Raji (cell line): ENCODE data around the gene EBF3.

Experiments
- POLR2A ChIP-seq: IDR thresholded peaks from 2 replicates; pipeline ENCODE4 v1.6.1; 2011; ENCODE audit warnings: low read depth, low read length, control low read depth; ENCODE audit not compliant: insufficient read depth

EBF3 gene

DNA sequence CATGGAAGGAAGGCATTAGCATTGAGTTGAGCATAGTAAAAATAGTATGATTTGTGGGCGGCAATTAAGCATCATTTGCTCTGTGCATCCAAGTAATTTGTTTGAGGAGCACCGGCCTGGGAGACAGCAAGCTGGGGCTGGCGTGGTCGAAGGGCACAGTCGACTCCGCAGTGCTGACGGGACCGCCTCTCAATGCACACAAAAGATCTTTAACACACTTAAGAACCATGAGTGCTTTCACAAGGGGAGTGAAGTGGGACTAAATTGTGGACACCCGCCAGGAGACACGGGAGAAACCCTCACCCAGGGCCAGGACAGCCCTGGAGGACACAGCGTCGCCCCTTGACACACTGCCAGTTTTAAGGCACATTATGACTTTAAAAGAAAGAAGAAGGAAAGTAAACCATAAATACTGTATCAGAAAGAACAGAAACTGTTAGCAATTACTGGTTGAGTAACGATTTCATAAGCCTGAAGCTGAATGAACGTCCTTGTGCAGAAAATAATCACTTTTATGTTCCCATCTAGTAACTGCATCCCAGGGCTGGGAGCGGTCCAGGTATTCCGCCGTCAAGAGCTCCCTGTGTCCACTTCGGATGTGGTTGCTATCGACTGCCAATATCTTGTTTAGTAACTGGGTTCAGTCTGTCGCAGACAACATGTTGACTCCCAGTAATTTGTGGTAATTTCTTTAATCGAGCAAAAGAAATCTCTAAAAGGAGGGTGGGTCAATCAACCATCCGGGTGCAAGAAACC is 102.1 kb downstream of the EBF3 start:
- no peak for TF ChIP-seq POLR2A

DNA sequence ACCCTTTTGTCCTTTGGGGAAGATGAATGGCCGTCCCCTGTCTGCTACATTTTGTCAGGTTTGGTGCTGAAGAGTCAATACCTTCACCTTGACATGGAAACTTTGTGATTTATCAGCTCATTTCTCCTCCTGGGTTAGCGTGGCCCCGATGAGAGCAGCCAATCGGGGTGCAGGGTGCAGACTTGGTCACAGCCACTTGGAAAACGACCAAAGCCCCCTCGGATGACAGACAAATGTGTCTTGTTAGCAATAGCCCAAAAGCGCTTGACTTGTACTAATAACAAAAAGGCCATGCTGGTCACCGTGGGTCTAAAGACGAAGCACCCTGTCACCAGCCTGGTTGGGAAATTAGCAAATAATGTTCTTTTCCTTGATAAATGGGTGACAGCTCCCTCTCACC is 103.7 kb downstream of the EBF3 start:
- TF ChIP-seq POLR2A, result no peak

DNA sequence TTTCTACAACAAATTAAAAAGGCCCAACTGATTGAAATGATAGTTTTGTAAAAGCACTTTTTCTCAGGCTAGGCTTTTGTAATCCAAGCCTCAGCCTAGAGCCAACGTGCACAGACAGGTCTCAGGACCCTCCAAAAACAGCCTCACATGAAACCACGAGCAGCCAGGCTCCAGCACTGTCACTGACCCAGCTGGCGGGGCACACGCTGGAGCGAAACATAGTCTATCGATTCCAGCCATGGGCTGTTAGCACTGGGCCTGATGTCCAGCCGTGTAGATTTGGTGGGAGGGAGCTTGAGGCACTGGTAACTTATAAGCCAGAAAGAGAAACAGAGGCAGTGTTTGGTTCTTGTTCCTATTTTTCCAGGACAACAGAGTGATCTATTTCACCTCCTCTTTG is 104.5 kb downstream of the EBF3 start:
- TF ChIP-seq POLR2A, result no peak

DNA sequence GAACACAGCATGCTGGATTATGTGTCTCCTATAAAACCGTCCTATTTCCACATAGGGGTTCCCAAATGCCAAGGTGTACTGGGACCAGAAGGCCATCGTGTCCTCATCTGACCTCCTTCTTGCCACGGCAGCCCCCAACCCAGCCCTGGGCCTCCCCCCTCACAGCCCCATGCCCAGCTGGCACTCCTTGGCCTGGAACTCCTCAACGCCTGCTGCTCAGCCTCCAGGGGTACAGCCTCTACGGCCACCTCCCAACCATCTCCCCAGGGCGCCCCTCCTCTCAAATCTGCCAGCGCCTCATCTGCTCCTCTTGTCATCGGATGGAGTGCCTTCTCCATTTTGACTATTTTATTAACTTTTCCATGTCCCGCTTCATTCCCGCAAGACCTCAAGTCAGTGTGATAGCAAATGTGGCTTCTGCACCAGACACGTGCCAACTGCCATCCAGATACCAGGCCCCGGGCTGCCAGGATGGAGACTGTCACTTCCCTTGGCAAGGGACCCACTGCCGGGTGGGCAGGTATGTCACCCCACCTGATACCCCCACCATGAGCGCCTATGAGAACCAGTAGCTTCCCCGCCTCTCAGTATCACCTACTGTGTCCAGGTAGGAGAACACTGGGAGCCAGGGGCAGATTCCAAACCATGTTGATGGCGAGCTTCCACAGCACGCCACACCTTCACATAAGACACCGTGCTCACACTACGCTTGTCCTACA is 106.7 kb downstream of the EBF3 start:
- TF ChIP-seq POLR2A, result no peak

- TF ChIP-seq POLR2A, result no peak
Measured at GRCh38 chr10:129855836-129856563, 108.1 kb downstream of the EBF3 start.

- no peak for TF ChIP-seq POLR2A
Measured at GRCh38 chr10:129854796-129855705, 109.0 kb downstream of the EBF3 start.

DNA sequence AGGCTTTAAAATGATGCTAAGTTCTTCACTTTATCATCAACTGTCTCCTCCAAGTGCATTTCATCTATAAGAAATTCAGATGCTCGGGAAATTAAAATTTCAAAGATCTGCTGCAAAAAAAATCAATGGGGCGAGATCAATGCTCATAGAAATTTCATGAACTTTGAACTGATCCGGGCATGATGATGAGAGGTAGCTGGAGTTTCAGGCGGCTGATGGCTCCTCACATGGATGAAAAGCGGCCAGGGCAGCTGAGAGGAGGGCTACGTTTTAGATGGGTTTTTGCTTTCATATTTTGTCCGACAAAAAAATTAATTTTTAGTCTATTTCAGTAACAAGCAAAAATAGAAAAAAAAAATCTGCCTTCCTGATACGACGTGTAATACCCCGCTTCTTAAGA is 109.9 kb downstream of the EBF3 start:
- no peak for TF ChIP-seq POLR2A

GRCh38 chr10:129853562-129853903 is 110.5 kb downstream of the EBF3 start:
- no peak for TF ChIP-seq POLR2A

- TF ChIP-seq POLR2A, result no peak
Measured at GRCh38 chr10:129852829-129853561, 111.1 kb downstream of the EBF3 start.

- TF ChIP-seq POLR2A, result no peak
Measured at GRCh38 chr10:129851941-129852640, 112.0 kb downstream of the EBF3 start.

DNA sequence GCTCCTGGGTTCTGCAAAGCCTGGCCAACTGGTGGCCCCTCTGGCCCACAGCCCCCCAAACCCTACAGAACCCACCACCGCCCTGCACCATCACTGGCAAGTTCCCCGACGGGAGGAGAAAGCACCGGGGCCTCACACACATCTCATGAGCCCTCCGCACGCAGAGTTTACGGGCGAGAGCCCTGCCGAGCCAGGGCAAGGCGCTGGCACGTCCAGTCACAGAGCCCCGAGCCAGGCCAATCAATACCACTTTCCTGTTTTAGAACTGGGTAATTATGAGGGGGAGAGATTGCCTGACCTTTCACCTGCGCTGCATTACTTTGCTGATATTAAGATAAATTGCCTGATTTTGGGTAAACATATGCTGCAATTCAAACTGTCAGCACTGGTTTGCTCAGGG is 113.3 kb downstream of the EBF3 start:
- no peak for TF ChIP-seq POLR2A

- TF ChIP-seq POLR2A, result no peak
Measured at GRCh38 chr10:129850316-129850715, 113.8 kb downstream of the EBF3 start.

DNA sequence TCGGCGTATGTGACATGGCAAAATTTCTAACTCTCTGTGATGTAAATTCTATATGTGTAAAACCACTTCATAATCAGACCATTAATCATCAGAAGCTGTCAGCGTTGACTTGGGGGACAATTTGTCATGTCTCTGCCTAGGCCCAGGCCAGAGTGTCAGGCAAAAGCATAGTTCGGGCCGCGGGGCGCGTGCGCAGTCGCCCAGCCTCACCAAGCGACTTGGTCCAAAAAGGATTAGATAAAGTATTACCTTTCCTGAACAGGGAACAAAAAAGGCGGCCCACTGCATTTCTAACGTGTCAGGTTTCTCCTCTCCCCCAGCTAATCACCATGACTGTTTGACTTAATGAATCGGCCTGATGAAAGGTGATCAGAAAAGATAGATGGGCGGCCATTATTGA is 114.2 kb downstream of the EBF3 start:
- TF ChIP-seq POLR2A, result no peak

DNA sequence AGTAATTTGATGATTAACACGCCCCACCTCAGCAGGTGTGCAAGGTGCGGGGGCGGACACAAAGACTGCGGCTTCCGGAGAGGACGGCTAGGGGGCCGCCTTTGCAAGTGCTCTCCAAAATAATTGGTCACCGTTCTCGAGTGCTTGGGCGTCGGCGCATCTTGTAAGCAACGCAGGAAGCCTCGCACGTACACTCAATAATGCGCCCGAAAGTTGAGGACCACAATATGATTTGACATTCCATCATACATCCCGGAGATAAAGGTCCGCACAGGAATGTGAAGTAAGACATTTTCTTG is 114.7 kb downstream of the EBF3 start:
- no peak for TF ChIP-seq POLR2A
